Measurements from ENCODE around the gene TRUB2. TPM values are rescaled to one million over a fixed set of nuclear protein-coding genes. Genes with fewer than 3 reads are reported as not detected.
"Not testable (repeated sequence)": the region's sequence is repeated elsewhere in the genome, so short reads cannot be mapped to it uniquely, and the experiment has no call there.

TRUB2 gene
- total and polyA plus RNA-seq, 2 experiments from 2014 or later = 17.4 to 50.9 TPM

- Histone ChIP-seq H2AFZ (no peak overlapping the region), H4K20me1 (ENCODE audit: insufficient read depth, poor library complexity, severe bottlenecking) (no peaks in the 10 kb centered on the region), H3K79me2 (peaks cover 9% of the 10 kb centered on the region), H3K4me2 (no peak overlapping the region), H3K4me1 (ENCODE audit: insufficient read depth) (no peaks in the 10 kb centered on the region), H3K27me3 (no peaks in the 10 kb centered on the region), H3K36me3 (replicated peaks; ENCODE audit: insufficient read depth, low read depth) (no peaks in the 10 kb centered on the region), H3K9me3 (ENCODE audit: low read depth) (no peaks in the 10 kb centered on the region), H3K9me2 (replicated peaks; ENCODE audit: insufficient read depth) (no peaks in the 10 kb centered on the region), H3K4me3 (no peak overlapping the region), H3K27ac (no peak overlapping the region)
- DNase-seq (ENCODE audit: low spot score) = no peak
- 93% methylated on average over 6 of the region's 6 CpGs for WGBS (ENCODE audit: low lambda C conversion rate, missing lambda C conversion rate)
- TF ChIP-seq CTCF (IDR thresholded peaks at IDR 0.05; ENCODE audit: poor library complexity) = no peak
- no peak for TF ChIP-seq EZH2phosphoT487 (IDR thresholded peaks at IDR 0.05; ENCODE audit: low read depth, severe bottlenecking, unreplicated experiment)
- TF ChIP-seq EZH2 (IDR thresholded peaks at IDR 0.05; ENCODE audit: borderline replicate concordance) = no peak
Observed at GRCh38 chr9:128282500-128282899, 39.7 kb downstream of the TRUB2 start.

GRCh38 chr9:128280084-128280622 lies 42.1 kb downstream of the TRUB2 start:
- Histone ChIP-seq H2AFZ (no peak overlapping the region), H3K9me3 (ENCODE audit: low read depth) (no peaks in the 10 kb centered on the region), H3K4me2 (no peak overlapping the region), H3K27ac (no peak overlapping the region), H3K9me2 (replicated peaks; ENCODE audit: insufficient read depth) (no peaks in the 10 kb centered on the region), H3K4me1 (ENCODE audit: insufficient read depth) (peaks cover 7% of the 10 kb centered on the region), H3K4me3 (no peak overlapping the region), H3K27me3 (no peaks in the 10 kb centered on the region), H3K36me3 (replicated peaks; ENCODE audit: insufficient read depth, low read depth) (no peaks in the 10 kb centered on the region), H4K20me1 (ENCODE audit: insufficient read depth, poor library complexity, severe bottlenecking) (no peaks in the 10 kb centered on the region), H3K79me2 (peaks cover 21% of the 10 kb centered on the region)
- TF ChIP-seq CTCF (IDR thresholded peaks at IDR 0.05; ENCODE audit: poor library complexity) (no peak), EZH2 (IDR thresholded peaks at IDR 0.05; ENCODE audit: borderline replicate concordance) (no peak), EZH2phosphoT487 (IDR thresholded peaks at IDR 0.05; ENCODE audit: low read depth, severe bottlenecking, unreplicated experiment) (no peak)
- no peak for DNase-seq (ENCODE audit: low spot score)
- WGBS (ENCODE audit: low lambda C conversion rate, missing lambda C conversion rate) = 97% methylated on average over 5 of the region's 5 CpGs

- Histone ChIP-seq H3K4me1 (ENCODE audit: insufficient read depth) (peaks cover 12% of the 10 kb centered on the region), H3K79me2 (peaks cover 28% of the 10 kb centered on the region)
- not testable (repeated sequence) for H4K20me1 ChIP-seq (ENCODE audit: insufficient read depth, poor library complexity, severe bottlenecking); H3K27me3 ChIP-seq; DNase-seq (ENCODE audit: low spot score); H2AFZ ChIP-seq; H3K4me3 ChIP-seq; H3K27ac ChIP-seq; H3K4me2 ChIP-seq; H3K9me3 ChIP-seq (ENCODE audit: low read depth); H3K36me3 ChIP-seq (replicated peaks; ENCODE audit: insufficient read depth, low read depth); H3K9me2 ChIP-seq (replicated peaks; ENCODE audit: insufficient read depth)
- 62% methylated on average over 22 of the region's 22 CpGs for WGBS (ENCODE audit: low lambda C conversion rate, missing lambda C conversion rate)
Observed at GRCh38 chr9:128279088-128280073, 42.9 kb downstream of the TRUB2 start.

Data from hepatocyte (in vitro differentiated cells).